CD4-positive, alpha-beta T cell treated with Interleukin-2 at 100 ng/mL for 4 hours (primary cell): ENCODE measurements around the gene CSNK1G3.

Source experiments
- DNase-seq: peaks from one replicate; pipeline ENCODE4 v3.0.0-alpha.2; 2020; ENCODE audit warnings: low spot score

CSNK1G3 gene

GRCh38 chr5:123514615-123515355 is 2.8 kb downstream of the CSNK1G3 start:
- no peak for DNase-seq

GRCh38 chr5:123515904-123516303 is 3.9 kb downstream of the CSNK1G3 start:
- DNase-seq: peak; percentile 78

GRCh38 chr5:123517476-123517875 is 5.5 kb downstream of the CSNK1G3 start:
- no peak for DNase-seq

GRCh38 chr5:123518111-123518510 is 6.1 kb downstream of the CSNK1G3 start:
- DNase-seq: no peak

GRCh38 chr5:123520677-123521247 is 8.8 kb downstream of the CSNK1G3 start:
- no peak for DNase-seq

- no peak for DNase-seq
Observed at GRCh38 chr5:123524146-123524545, 12.2 kb downstream of the CSNK1G3 start.

GRCh38 chr5:123527190-123527589 is 15.2 kb downstream of the CSNK1G3 start:
- DNase-seq: no peak

- no peak for DNase-seq
Observed at GRCh38 chr5:123528065-123528464, 16.1 kb downstream of the CSNK1G3 start.

GRCh38 chr5:123528878-123529277 is 16.9 kb downstream of the CSNK1G3 start:
- DNase-seq: no peak

GRCh38 chr5:123530728-123531127 is 18.8 kb downstream of the CSNK1G3 start:
- no peak for DNase-seq

- DNase-seq: no peak
Observed at GRCh38 chr5:123535648-123536047, 23.7 kb downstream of the CSNK1G3 start.

- no peak for DNase-seq
Observed at GRCh38 chr5:123537256-123537655, 25.3 kb downstream of the CSNK1G3 start.

GRCh38 chr5:123537845-123538244 is 25.9 kb downstream of the CSNK1G3 start:
- no peak for DNase-seq

- DNase-seq: no peak
Observed at GRCh38 chr5:123538670-123539459, 26.9 kb downstream of the CSNK1G3 start.

- no peak for DNase-seq
Observed at GRCh38 chr5:123540534-123540933, 28.6 kb downstream of the CSNK1G3 start.

GRCh38 chr5:123543438-123543837 is 31.5 kb downstream of the CSNK1G3 start:
- DNase-seq: no peak

- DNase-seq: peak; percentile 34
Observed at GRCh38 chr5:123545506-123545905, 33.5 kb downstream of the CSNK1G3 start.

- no peak for DNase-seq
Observed at GRCh38 chr5:123546657-123547056, 34.7 kb downstream of the CSNK1G3 start.

GRCh38 chr5:123549256-123549904 is 37.4 kb downstream of the CSNK1G3 start:
- peak; percentile 78 for DNase-seq

GRCh38 chr5:123554601-123555000 is 42.6 kb downstream of the CSNK1G3 start:
- no peak for DNase-seq

- DNase-seq: no peak
Observed at GRCh38 chr5:123557907-123558306, 45.9 kb downstream of the CSNK1G3 start.

GRCh38 chr5:123558762-123559433 is 46.9 kb downstream of the CSNK1G3 start:
- DNase-seq: no peak
